Suprapubic skin (tissue), 4 donors: Measurements from ENCODE around the gene POLDIP2. TPM values are rescaled to one million over a fixed set of nuclear protein-coding genes. Genes with fewer than 3 reads are reported as not detected.

Experiments used
- DNase-seq, 2 donors: peaks; one replicate each; pipeline ENCODE4 v3.0.0-alpha.2; 2019; ENCODE audit warnings: low spot score in 2 of 2
- H3K27ac ChIP-seq: fragments of 200-600 bp; sonication (generic); one replicate; pipeline ENCODE4 v1.5.1; 2019
- H3K27me3 ChIP-seq: fragments of 200-600 bp; sonication (generic); one replicate; pipeline ENCODE4 v1.5.1; 2019
- H3K36me3 ChIP-seq: fragments of 200-600 bp; sonication (generic); one replicate; pipeline ENCODE4 v1.5.1; 2019
- H3K4me1 ChIP-seq: fragments of 200-600 bp; sonication (generic); one replicate; pipeline ENCODE4 v1.5.1; 2019
- H3K4me3 ChIP-seq: fragments of 200-600 bp; sonication (generic); one replicate; pipeline ENCODE4 v1.5.1; 2019; ENCODE audit warnings: mild to moderate bottlenecking
- H3K9me3 ChIP-seq: fragments of 200-600 bp; sonication (generic); one replicate; pipeline ENCODE4 v1.5.1; 2019
- CTCF ChIP-seq, 2 donors: fragments of 200-600 bp in 1 of 2; fragments of 450-650 bp in 1 of 2; sonication (generic) in 1 of 2; IDR thresholded peaks; one replicate each; pipeline ENCODE4 v1.5.1; 2016 to 2019; ENCODE audit warnings: antibody characterized with exemption in 2 of 2, mild to moderate bottlenecking in 1 of 2, moderate library complexity in 1 of 2
- EP300 ChIP-seq: sonication (generic); formaldehyde crosslinking; IDR thresholded peaks from one replicate; pipeline ENCODE4 v1.6.1; 2017; ENCODE audit warnings: antibody characterized with exemption
- POLR2A ChIP-seq, 2 donors: fragments of 450-650 bp; IDR thresholded peaks; one replicate each; pipeline ENCODE4 v1.6.1; 2017; ENCODE audit warnings: antibody characterized with exemption in 2 of 2, mild to moderate bottlenecking in 2 of 2, moderate library complexity in 2 of 2
- POLR2AphosphoS5 ChIP-seq, 3 donors: sonication (generic); formaldehyde crosslinking; IDR thresholded peaks; one replicate each; pipeline ENCODE4 v1.6.1; 2017; ENCODE audit warnings: antibody characterized with exemption in 3 of 3
- WGBS: methylation state at CpG from one replicate; pipeline ENCODE4 v1.1.5; 2018; 5-methylcytosine and 5-hydroxymethylcytosine counted together
- total RNA-seq, 4 donors: library from RNA; depleted of rRNA; stranded (reverse); fragments of >200 nt; gene quantifications; one replicate each; pipeline ENCODE4 v1.1.0, GENCODE V29; 2016

POLDIP2 gene
- total RNA-seq, result 100 to 1,000 TPM in 1 of 4 donors, 10 to 100 TPM in 3; 52.9 to 103 (median 86.0) TPM

GRCh38 chr17:28357061-28357900 is at the start of gene POLDIP2:
Gene POLDIP2 (minus strand): TSS chr17:28357527. CDS start chr17:28357448, 79 bp downstream.
- DNase-seq, result peak; percentile 96 to 97
- H3K27me3 ChIP-seq, result no peaks in the 10 kb centered on the region
- peaks cover 23% of the 10 kb centered on the region for H3K4me1 ChIP-seq
- peak; percentile 72 to 94 for TF ChIP-seq POLR2A (IDR thresholded peaks at IDR 0.05)
- TF ChIP-seq POLR2AphosphoS5 (IDR thresholded peaks at IDR 0.05), result peak in 2 of 3 donors; percentile 84 to 93
- no peak for TF ChIP-seq EP300
- no peak for TF ChIP-seq CTCF (IDR thresholded peaks at IDR 0.05)
- peaks cover 61% of the 10 kb centered on the region for H3K36me3 ChIP-seq
- H3K27ac ChIP-seq, result peak within 1 kb of the TSS; percentile 87
- WGBS, result 0% methylated on average over 15 of the region's 80 CpGs
- peak within 1 kb of the TSS; percentile 89 for H3K4me3 ChIP-seq
- no peaks in the 10 kb centered on the region for H3K9me3 ChIP-seq

GRCh38 chr17:28406473-28406814 is 49.1 kb upstream of the POLDIP2 start:
- H3K36me3 ChIP-seq, result peaks cover 8% of the 10 kb centered on the region
- peaks cover 22% of the 10 kb centered on the region for H3K4me1 ChIP-seq
- peaks cover under 1% of the 10 kb centered on the region for H3K27me3 ChIP-seq
- DNase-seq, result no peak
- WGBS, result 24% methylated on average over 7 of the region's 9 CpGs
- no peak for TF ChIP-seq POLR2AphosphoS5 (IDR thresholded peaks at IDR 0.05)
- no peak for TF ChIP-seq EP300
- no peak for TF ChIP-seq CTCF (IDR thresholded peaks at IDR 0.05)
- no peak for TF ChIP-seq POLR2A (IDR thresholded peaks at IDR 0.05)
- no peaks in the 10 kb centered on the region for H3K9me3 ChIP-seq
- no peak overlapping the region for H3K27ac ChIP-seq
- peak overlapping the region; percentile 74 for H3K4me3 ChIP-seq

- Histone ChIP-seq H3K9me3 (no peaks in the 10 kb centered on the region), H3K27ac (no peak within 1 kb of the TSS), H3K27me3 (no peaks in the 10 kb centered on the region), H3K4me1 (peaks cover 22% of the 10 kb centered on the region), H3K36me3 (peaks cover 8% of the 10 kb centered on the region), H3K4me3 (peak within 1 kb of the TSS; percentile 74)
- WGBS, result under 1% methylated on average over 16 of the region's 70 CpGs
- TF ChIP-seq EP300, result no peak
- peak in 1 of 2 donors; percentile 77 for DNase-seq
Observed at GRCh38 chr17:28405632-28406472, 48.5 kb upstream of the POLDIP2 start, which contains the start of gene SLC46A1. Gene SLC46A1 (minus strand): TSS chr17:28406212. CDS start chr17:28406114, 98 bp downstream.

- Histone ChIP-seq H3K36me3 (peaks cover 11% of the 10 kb centered on the region), H3K27ac (no peak overlapping the region), H3K27me3 (no peaks in the 10 kb centered on the region), H3K4me3 (peak overlapping the region; percentile 74), H3K9me3 (no peaks in the 10 kb centered on the region), H3K4me1 (peaks cover 22% of the 10 kb centered on the region)
- TF ChIP-seq CTCF (IDR thresholded peaks at IDR 0.05) (no peak), POLR2AphosphoS5 (IDR thresholded peaks at IDR 0.05) (no peak), EP300 (no peak)
- DNase-seq, result no peak
- 64% methylated on average over 14 of the region's 33 CpGs for WGBS
Observed at GRCh38 chr17:28404812-28405570, 47.7 kb upstream of the POLDIP2 start.

GRCh38 chr17:28404461-28404811 is 47.1 kb upstream of the POLDIP2 start:
- 97% methylated on average over 3 of the region's 5 CpGs for WGBS

More at GRCh38 chr17:28404461-28404811, 47.1 kb upstream of the POLDIP2 start:
- H3K4me3 ChIP-seq, result no peak overlapping the region
- no peaks in the 10 kb centered on the region for H3K9me3 ChIP-seq
- H3K27me3 ChIP-seq, result no peaks in the 10 kb centered on the region
- H3K36me3 ChIP-seq, result peaks cover 16% of the 10 kb centered on the region
- no peak for TF ChIP-seq POLR2A (IDR thresholded peaks at IDR 0.05)
- no peak for TF ChIP-seq POLR2AphosphoS5 (IDR thresholded peaks at IDR 0.05)
- no peak for TF ChIP-seq EP300
- no peak for TF ChIP-seq CTCF (IDR thresholded peaks at IDR 0.05)
- H3K4me1 ChIP-seq, result peaks cover 22% of the 10 kb centered on the region
- DNase-seq, result no peak
- no peak overlapping the region for H3K27ac ChIP-seq
